HG03045 (cell line): ENCODE results near the gene PRDM7.
"Not testable (repeated sequence)": the region's sequence is repeated elsewhere in the genome, so short reads cannot be mapped to it uniquely, and the experiment has no call there.

ENCODE experiments used
- ATAC-seq: cut with Tn5 transposase; IDR thresholded peaks from one replicate; pipeline ENCODE4 v1.9.1; 2021; ENCODE audit warnings: mild to moderate bottlenecking, moderate library complexity; ENCODE audit not compliant: unreplicated experiment

The PRDM7 gene

DNA sequence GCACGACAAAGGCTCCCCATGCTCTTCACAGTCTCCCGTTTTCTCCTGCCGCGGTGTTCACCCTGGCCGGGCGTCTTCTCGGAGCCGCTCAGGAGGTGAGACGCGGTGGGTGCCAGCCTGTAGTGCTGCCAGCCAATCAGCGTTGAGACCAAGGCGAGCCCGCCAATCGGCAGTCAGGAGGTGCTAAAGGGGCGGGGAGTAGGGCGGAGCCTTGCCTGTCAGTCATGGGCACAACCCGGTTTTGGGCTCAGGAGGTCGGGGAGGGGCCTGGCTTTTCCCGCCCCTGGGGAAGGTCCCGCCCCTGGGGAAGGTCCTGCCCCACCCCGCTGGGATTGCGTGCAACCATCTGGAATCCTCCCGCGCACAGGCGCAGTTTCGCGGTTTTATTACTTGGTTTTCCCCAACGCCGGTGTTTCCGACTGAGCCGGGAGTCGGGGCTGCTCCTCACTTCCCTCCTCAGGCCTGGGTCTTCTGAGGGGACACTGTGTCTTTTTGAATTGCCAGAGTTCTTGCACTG is at the start of gene PRDM7:
PRDM7 (minus strand) TSS at position 92 of the 517 bp plus-strand sequence. CDS start 1,421 bp downstream, outside the sequence.
- ATAC-seq: peak; percentile 82

DNA sequence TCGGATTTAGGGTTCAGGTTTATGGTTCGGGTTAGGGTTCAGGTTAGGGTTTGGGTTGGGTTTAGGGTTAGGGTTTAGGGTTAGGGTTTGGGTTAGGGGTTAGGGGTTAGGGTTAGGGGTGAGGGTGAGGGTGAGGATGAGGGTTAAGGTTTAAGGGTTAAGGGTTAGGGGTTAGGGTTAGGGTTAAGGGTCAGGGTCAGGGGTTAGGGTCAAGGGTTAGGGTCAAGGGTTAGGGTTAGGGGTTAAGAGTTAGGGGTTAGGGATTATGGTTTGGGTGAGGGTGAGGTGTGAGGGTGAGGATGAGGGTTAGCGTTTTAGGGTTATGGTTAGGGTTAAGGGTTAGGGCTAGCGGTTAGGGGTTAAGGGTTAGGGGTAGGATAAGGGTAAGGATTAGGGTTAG is 44.7 kb upstream of the PRDM7 start:
- ATAC-seq: not testable (repeated sequence)

DNA sequence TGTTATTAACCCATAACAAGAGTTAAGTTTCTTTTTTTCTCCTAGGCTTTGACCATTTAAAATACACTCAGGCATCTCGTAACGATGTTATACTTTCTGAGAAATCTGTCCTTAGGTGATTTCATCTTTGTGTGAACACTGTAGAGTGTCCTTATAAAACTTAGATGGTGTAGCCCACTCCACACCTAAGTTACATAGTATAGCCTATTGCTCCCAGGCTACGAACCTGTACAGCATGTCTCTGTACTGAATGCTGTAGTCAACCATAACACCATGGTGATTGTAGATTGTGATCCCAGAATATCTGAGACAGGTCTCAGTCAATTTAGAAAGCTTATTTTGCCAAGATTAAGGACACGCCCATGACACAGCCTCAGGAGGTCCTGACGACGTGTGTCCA is 30.5 kb upstream of the PRDM7 start:
- ATAC-seq: not testable (repeated sequence)

DNA sequence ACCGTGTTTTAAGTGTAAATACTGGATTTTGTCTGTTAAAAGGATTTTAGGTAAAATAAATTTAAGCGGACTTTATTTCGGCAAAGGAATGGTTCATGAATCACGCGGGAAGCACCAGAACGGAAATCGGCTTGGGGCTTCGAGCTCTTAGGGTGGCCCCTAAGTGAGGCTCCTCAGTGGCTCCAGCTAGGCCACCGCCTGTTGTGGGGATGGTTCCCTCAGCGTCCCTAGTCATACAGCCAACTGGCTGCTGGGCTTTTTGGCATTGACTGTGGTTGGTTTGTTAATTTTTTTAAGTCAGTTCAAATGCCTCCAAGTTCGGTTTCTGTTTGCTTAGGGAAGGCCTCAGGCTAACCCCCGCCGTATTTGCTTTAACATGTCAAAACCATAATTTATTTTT is 29.9 kb upstream of the PRDM7 start:
- not testable (repeated sequence) for ATAC-seq

DNA sequence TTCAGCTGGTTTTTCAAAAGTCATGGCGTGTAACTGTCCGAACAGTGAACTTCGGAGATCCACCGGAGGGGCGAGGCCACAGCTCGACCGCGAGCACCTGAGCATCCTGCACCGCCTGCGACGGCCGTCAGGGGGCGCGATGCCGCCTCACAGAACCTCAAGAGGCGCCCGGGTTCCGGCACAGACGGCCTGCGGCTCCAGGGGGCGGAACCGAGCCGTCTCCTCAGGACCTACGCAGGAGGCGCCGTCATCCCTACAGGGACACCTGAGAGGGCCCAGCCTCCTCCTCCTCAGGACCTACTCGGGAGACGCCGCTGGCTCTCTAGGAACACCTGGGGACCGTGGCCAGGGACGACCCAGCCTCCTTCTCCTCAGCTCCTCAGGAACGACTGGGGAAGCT is 29.1 kb upstream of the PRDM7 start:
- peak; percentile 65 for ATAC-seq

DNA sequence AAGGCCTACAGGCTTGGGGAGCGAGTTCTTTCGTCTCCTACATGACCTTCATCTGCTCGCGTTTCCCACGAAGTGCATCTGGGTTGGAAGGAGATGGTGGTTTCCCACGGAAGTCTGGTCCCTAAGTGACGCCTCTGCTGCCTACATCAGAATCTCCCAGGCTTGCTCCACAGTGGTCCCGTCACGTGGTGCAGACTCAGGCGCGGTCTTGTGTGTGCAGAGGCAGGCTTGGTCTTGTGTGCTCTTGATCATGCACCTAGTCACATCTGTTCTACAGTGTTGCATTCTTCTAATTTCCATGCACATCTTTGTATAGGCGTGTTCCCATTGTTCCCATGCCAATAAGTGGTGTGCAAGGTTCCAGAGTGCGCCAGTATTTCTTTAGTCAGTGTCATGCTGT is 27.6 kb upstream of the PRDM7 start:
- not testable (repeated sequence) for ATAC-seq

DNA sequence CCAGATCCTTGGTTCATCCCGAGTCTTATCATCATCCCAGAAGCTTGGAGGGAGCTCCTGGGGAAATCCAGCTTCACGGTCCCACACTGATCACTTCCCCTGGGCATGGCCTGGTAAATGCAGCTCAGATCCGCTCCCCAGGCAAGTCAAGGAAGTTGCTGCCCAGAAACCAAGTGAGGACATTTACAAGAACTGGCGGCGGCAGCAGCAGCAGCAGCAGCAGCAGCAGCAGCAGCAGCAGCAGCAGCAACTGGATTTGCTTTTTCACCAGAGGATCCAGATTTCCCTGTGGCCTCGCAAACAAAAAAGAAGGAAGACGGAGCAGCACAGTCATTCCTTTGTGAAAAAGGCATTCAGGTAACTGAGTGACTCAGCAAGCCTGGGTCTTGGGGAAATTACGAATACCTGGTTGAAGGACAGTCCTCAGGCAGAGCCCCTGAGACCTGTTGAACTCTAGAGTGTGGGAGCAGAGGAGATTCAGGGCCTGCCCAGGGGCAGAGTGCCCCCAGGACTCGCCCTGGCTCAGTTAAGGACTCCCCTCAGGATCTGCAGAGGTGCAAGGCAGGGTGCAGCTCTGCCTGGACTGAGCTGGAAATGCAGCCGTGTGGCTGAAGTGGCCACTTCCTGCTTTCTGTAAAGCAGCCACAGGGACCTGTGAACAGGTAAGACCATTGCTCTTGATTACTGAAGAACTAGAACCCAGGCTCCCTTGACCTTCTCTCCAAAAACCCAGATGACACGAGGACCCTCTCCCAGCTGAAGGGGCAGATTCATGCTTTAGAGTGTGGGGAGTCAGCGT is 25.2 kb upstream of the PRDM7 start:
- ATAC-seq: not testable (repeated sequence)

DNA sequence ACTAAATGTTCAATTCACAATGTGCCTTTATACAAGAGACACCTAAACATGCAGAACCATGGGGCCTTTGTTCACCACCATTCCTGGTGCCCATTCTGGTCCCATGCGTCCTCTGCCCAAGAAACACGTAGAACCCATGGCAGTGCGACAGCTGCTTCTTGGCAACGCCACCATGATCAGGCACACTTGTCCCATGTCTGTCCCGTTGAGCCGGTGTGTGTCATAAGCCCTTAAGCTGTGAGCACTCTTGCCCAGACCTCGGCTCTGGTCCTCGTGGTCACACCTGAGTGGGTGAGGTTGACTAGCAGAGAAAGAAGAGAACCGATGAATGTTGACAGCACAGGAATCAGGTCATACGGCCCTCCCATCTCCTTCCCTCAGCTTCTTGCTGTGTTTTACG is 24.2 kb upstream of the PRDM7 start:
- ATAC-seq: not testable (repeated sequence)

DNA sequence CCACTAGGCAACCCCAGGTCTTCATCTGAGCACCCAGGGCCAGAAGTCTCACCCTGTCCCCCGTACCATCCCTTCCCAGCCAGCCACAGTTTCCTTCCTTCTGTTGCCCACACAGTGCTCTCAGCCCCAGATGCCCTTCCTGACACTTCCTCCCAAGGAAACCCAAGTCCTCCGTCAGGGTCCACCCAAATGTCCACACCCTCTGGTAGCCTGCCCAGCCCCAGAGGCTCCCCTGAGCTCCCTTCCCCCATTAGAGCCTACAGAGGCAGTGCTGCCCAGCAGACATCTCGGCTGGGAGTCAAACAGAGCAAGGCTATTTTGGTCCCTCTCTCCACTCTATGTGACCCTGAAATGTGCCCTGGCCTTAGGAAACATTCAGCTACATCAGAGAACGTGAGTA is 23.7 kb upstream of the PRDM7 start:
- not testable (repeated sequence) for ATAC-seq

DNA sequence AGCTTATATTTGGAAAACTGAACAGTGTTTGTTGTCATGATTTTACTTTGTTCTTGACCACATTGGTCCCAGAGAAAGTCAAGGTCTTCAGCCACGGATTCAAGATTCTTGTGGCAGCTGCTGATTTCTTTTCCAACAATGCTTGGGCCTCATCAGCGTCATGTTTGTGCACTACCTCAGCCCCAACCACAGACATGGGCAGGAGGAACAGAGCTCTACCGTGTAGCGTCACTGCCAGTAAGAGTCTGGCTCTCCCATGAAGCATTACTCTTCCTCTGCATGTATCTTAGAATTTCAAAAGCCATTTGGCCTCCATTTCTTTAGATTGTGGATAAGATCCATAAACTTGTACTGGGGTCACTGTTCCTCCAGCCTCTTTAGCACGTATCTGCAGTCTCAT is 23.1 kb upstream of the PRDM7 start:
- ATAC-seq: not testable (repeated sequence)

DNA sequence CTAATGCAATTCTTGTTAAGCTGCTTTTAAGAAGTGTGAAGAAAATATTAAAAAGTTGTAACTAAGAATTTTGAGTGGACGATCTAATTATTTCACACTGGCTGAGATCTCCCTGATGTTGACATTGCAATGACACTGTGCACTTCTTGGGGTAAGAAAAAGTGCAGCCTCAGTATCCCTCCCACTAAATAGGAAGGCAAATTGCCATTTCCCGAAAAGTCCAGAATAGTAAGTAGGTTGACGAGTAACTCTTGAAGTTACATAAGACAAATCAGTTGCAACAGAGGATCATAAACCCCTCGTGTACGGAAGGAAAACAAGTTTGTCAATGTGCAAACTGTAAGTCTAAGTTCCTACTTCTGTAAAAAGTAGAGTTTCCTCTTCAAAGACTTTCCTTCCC is 21.8 kb upstream of the PRDM7 start:
- not testable (repeated sequence) for ATAC-seq

DNA sequence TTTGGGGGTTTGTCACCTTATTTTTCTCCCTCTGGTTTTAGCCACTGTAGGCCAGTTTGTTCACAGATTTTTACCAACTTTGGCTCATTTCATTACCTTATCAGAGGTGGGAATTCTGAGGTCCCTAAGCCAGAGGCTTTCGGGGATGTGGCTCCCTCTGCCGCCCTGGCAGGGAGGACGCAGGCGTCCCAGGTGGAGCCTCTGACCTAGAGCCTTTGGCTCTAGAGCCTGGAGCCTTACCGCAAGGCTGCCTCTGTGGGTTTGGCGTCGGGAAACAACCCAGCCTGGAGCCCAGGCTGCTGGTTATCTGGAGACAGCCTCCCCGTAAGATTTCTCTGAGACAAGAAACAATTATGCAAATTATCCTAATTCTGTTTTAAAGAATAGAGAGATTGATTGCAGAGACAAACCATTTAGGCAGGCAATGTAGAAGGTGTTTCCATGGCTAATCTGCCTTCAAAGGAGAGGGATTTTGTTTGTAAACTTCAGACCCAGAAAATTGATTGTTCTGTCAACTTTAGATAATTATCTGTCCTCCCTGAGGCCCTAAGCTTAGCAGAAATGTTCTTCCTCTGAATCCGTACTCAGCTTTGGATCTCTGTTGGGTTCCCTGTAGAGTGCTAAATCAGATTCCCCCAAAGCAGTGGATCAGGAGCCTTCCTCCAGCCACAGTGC is 20.0 kb upstream of the PRDM7 start:
- ATAC-seq: not testable (repeated sequence)

DNA sequence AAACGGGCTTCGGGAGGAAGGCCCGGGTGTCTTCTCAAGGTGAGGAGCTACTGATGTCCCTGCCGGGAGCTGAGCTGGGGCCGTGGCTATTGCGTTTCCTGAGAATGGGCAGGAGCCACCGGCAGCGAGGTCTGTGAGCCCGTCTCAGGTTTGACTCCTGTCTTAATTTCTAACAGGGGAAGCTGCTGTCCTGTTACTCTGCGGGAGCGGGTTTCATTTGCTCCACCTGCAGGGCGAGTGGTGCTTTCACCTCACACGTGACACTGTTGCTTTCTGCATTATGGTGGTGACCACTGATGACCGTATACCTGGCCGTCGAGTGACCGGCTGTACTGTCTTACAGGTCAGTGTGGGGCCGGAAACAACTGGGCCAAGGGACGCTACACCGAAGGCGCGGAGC is 17.7 kb upstream of the PRDM7 start:
- ATAC-seq: not testable (repeated sequence)

DNA sequence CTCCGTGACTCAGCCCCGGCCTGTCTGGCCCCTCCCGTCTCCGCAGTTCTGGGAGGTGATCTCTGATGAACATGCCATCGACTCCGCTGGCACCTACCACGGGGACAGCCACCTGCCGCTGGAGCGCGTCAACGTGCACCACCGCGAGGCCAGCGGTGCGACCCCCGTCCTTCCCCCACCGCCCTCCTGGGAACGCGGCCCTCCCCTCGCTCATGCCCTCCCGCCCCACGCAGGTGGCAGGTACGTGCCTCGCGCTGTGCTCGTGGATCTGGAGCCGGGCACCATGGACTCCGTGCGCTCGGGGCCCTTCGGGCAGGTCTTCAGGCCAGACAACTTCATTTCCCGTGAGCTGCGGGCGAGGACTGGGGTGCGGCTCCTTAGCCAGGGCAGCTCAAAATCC is 17.2 kb upstream of the PRDM7 start:
- ATAC-seq: not testable (repeated sequence)

DNA sequence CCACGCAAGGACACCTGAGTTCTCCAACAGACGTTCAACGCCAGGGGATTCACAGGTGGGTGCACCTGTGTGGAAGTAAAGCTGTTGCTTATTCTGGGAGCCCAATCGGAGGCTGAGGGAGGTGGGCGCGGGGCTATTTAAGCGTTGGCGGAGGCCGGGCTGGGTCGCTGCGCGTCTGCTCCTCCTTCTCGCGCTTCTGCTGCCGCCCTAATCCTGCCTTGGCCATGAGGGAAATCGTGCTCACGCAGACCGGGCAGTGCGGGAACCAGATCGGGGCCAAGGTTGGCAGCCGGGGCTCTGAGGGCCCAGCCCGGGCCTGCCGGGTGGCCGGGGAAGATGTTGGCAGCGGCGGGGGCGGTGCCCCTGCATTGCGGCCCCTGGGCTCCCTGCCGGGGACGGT is 16.7 kb upstream of the PRDM7 start:
- ATAC-seq: not testable (repeated sequence)

DNA sequence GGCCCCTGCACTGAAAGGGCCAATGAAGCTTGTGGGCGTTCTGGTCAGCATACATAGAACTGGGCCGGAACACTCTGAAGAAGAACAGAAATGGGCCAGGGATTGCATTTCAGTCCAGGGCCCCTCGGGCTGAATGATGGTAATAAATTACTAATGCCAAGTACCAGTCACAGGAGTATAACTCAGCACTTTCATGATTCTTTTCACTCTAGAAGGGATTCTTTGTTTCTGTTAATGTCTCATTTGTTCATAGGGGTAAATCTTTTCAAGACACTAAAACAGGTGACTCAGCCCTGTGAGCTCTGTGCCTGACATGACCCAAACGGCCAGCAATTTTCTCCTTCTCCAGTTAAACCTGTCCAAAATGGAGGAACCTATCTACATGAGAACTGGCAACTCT is 15.7 kb upstream of the PRDM7 start:
- ATAC-seq: not testable (repeated sequence)

DNA sequence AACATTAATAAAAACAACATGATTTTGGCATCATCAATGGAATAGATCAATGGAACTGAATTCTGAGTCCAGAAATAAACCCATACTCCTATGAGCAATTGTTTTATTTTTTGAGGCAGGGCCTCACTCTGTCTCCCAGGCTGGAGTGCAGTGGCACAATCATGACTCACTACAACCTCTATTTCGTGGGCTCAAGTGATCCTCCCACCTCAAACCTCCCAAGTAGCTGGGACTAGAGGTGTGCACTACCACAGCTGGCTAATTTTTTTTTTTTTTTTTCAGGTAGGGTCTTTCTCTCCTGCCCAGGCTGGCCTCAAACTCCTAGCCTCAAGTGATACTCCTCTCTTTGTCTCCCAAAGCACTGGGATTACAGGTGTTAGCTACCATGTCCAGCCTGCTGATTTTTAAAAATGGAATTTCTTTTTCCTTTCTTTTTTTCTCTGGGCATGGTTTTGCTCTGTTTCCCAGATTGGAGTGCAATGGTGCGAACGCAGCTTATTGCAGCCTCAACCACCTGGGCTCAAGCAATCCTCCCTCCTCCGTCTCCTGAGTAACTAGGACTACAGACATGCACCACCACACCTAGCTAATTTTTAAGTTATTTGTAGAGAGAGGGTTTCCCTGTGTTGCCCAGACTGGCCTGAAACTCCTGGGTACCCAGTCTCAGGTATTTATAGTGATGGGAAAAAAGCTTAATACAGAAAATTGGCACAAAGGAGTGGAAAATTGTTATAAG is 7.3 kb upstream of the PRDM7 start:
- no peak for ATAC-seq

DNA sequence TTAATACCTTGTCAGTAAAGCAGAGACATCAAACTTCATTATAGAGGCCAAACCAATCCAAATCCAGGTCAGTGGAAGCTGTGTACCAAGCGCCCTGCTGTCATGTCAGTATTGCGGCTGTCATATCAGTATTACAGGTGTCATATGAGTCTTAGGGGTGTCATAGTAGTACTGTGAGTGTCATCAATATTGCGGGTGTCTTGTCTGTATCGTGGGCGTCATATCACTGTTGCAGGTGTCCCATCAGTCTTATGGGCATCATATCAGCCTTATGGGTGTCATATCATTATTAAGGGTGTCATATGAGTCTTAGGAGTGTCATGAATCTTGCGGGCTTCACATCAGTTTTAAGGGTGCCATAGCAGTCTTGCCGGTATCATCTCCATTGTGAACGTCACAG is 6.0 kb upstream of the PRDM7 start:
- no peak for ATAC-seq

DNA sequence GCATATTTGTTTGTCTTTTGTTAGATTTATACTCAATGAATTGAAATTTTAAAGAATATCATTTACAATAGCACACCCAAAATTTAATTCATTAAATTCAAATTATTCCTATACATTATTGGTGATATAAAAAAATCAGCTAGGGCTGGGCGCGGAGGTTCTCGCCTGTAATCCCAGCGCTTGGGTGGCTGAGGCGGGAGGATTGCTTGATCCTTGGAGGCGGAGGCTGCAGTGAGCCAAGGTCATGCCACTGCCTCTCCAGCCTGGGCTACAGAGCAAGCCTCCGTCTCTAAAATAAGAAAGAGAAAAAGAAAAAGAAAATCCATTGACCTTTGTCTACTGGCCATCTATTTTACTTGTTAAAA is 4.5 kb upstream of the PRDM7 start:
- ATAC-seq: no peak

DNA sequence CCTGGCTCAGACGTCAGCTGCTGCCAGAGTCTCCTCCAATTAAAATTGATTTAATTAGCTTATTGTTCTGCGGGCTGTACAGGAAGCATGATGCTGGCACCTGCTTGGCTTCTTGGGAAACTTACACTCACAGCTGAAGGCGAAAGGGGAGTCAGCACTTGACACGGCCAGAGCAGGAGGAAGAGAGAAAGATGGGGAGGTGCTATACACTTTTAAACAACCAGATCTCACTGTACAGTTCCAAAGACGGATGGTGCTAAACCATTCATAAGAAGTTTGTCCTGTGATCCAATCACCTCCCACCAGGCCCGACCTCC is 1.4 kb upstream of the PRDM7 start:
- ATAC-seq: no peak

DNA sequence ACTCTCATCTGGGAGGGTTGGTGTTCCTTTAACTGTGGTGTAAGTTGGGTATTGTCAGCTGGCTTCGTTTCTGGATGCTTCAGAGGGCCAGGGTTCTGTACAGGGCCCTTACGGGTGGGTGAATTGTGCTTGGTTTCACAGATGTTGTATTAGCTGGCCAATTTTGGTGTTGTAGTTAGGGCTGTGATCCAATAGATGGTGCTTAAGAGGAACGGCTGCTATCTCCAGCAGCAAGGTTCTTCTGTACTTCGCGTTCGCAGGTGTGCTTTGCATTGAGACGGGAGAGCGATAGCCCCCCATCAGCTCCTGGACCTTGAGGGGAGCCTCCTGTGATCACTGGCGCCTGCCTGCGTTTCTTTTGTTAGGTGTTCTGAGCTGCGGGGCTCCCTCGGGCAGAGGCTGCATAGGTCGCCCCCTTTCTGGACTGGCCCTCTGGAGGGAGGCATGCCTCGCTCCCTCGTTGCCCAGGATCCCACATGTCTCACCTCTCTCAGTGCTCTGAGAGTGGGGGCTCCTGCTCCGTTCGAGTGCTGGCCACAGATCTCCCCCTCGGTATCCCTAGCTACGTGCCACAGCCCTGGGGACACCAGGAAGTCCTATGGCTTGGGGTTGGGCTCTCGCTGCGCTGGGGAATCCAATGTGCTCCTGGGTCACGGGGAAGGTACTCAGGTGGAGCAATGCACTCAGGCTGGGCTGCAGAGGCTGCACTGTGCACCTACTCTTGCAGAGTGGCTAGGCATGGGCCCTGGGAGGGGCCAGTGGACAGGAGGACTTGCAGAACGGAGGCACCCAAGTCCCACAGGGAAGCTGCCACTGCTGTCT is 837 bp upstream of the PRDM7 start:
- no peak for ATAC-seq
